Right lobe of liver (tissue), 4 donors: ENCODE results near the gene C18orf63.

Source experiments
- POLR2A ChIP-seq: fragments of 450-650 bp; IDR thresholded peaks from one replicate; pipeline ENCODE4 v1.6.1; 2017; ENCODE audit warnings: antibody characterized with exemption, mild to moderate bottlenecking
- TF ChIP-seq, protein P1 (sequence below), 4 donors: fragments of 200-600 bp in 3 of 4; fragments of 450-650 bp in 1 of 4; IDR thresholded peaks; one replicate each; pipeline versions ENCODE4 v1.5.1 to v1.8.0; 2016 to 2022; ENCODE audit warnings: antibody characterized with exemption in 4 of 4, mild to moderate bottlenecking in 2 of 4
- donor health status: DM: no; HTN: no; CAD: no.
- donor health status: DM: no; HTN: no; CAD: no.
- donor health status: DM: no; HTN: yes; CAD: no.

DNA sequence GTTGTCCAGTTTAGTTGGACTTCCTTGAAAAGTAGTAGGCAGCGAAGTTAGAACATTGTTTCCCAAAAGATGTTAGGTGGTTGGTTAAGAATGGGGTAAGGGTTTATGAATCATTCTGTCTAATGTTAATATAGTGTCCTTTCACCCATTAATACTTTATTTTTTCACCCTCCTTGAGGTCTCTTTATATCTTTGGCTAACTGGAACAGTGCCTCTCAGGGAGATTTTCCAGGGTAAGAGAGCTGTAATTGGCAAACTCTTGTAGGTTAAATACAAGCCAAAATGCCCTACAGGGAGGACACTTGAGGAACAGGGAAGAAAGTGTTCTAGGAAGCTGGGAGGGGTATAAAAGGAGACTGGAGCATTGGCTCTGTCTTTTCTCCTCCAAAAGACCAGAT is 22.3 kb downstream of the C18orf63 start:
- no peak for TF ChIP-seq POLR2A
- TF ChIP-seq, protein P1, sequence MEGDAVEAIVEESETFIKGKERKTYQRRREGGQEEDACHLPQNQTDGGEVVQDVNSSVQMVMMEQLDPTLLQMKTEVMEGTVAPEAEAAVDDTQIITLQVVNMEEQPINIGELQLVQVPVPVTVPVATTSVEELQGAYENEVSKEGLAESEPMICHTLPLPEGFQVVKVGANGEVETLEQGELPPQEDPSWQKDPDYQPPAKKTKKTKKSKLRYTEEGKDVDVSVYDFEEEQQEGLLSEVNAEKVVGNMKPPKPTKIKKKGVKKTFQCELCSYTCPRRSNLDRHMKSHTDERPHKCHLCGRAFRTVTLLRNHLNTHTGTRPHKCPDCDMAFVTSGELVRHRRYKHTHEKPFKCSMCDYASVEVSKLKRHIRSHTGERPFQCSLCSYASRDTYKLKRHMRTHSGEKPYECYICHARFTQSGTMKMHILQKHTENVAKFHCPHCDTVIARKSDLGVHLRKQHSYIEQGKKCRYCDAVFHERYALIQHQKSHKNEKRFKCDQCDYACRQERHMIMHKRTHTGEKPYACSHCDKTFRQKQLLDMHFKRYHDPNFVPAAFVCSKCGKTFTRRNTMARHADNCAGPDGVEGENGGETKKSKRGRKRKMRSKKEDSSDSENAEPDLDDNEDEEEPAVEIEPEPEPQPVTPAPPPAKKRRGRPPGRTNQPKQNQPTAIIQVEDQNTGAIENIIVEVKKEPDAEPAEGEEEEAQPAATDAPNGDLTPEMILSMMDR (IDR thresholded peaks at IDR 0.05): no peak
